Measurements from ENCODE around the gene CCDC71L. TPM values are rescaled to one million over a fixed set of nuclear protein-coding genes. Genes with fewer than 3 reads are reported as not detected.

Gene CCDC71L
- total RNA-seq, 1 donor from 2014 or later: 25.7 TPM

DNA sequence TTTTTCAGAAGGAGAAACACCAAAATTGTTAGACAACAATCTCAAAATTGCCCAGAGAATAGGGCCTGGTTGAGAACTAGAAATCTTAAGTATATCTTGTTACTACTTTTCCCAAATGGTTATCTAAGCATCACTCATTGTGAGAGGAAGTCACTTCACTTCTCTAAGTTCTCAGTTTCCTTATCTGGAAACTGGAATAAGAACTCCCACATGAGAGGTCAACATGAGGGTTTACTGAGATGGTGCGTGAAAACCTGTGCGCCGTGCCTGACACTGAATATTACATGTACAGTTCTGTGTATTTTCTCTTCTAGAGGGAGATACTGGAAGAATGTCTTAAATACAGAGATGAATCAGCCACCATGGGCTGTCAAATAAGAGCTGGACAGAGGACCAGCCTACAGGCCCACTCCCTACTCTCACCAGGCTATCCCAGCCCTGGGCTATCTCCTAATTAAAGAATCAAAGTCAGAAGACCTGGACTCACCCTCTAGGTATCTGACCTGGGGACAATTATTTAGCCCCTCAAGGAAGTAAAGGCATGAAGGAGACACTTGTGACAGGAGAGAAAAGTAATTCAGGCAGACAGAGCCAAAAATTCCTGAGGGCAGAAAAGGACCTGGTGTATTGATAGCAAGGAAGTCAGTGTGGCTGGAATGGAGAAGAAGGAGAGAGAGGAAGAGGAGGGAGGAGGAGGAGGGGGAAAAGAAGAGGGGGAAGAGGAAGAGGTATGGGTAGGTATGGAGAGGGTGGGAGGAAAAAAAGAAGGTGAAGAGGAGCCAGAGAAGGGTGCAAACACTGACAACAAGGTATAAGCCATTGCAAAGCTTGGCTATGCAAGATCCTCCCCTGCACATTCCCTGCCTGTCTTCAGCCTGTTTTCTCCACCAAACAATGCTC, 44.9 kb downstream of the CCDC71L start:
- ATAC-seq (no peak), DNase-seq (no peak)
- Histone ChIP-seq H3K27ac (no peak overlapping the region), H3K4me1 (no peaks in the 10 kb centered on the region), H3K27me3 (no peaks in the 10 kb centered on the region), H3K9me3 (peaks cover 6% of the 10 kb centered on the region), H3K36me3 (no peaks in the 10 kb centered on the region), H3K4me3 (no peak overlapping the region)
- TF ChIP-seq, protein P1, sequence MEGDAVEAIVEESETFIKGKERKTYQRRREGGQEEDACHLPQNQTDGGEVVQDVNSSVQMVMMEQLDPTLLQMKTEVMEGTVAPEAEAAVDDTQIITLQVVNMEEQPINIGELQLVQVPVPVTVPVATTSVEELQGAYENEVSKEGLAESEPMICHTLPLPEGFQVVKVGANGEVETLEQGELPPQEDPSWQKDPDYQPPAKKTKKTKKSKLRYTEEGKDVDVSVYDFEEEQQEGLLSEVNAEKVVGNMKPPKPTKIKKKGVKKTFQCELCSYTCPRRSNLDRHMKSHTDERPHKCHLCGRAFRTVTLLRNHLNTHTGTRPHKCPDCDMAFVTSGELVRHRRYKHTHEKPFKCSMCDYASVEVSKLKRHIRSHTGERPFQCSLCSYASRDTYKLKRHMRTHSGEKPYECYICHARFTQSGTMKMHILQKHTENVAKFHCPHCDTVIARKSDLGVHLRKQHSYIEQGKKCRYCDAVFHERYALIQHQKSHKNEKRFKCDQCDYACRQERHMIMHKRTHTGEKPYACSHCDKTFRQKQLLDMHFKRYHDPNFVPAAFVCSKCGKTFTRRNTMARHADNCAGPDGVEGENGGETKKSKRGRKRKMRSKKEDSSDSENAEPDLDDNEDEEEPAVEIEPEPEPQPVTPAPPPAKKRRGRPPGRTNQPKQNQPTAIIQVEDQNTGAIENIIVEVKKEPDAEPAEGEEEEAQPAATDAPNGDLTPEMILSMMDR (IDR thresholded peaks at IDR 0.05): no peak
- intact Hi-C loops (cut with DNase I): no loop called here

DNA sequence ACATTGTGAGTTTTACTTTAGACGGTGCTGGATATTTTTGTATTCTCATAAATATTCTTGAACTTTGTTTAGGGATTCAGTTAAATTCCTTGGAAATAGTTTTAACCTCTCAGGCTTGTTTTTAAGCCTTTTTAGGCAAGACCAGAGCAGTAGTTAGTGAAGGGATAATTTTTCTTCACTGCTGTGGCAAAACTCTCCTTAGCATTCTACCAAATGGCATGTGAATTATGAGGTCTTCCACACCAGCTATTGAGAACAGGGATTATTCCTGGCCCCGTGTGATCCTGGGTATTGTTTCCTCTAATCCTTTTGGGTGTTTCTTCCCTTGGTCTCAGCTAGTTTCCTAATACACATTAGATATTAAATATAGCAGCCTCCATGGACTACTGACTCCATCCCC, 46.2 kb downstream of the CCDC71L start:
- Histone ChIP-seq H3K9me3 (peaks cover 6% of the 10 kb centered on the region), H3K36me3 (no peaks in the 10 kb centered on the region), H3K4me1 (no peaks in the 10 kb centered on the region), H3K27me3 (no peaks in the 10 kb centered on the region), H3K4me3 (no peak overlapping the region), H3K27ac (no peak overlapping the region)
- DNase-seq (no peak), ATAC-seq (no peak)
- intact Hi-C loops (cut with DNase I): no loop called here
- TF ChIP-seq, protein P1 (IDR thresholded peaks at IDR 0.05): no peak

DNA sequence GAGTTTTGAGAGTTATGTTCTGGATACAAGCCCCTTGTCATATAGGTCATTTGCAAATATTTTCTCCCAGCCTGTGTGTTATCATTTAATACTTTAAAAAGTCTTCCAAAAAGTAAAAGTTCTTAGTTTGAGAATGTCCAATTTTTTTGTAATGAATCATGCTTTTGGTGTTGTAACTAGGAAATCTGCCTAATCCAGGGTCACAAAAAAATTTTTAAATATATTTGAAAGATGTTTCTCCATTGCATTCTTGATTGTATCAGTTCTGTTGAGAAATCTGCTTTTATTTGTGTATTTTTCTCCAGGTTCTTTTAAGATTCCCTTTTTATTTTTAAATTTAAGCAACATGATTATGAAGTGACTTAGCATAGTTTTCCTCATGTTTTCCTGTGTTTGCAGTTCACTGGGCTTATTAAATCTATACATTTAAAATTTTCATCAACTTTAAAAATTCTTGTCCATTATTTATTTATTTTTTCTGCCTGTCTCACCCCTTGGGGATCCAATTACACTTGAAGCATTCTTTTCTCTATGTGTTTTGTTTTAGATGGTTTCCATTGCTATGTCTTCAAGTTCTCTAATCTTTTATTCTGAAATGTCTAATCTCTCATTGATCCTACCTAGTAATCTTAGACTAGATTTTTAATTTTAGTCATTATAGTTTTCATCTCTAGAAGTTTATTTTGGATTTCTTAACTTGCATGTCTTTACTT, 47.0 kb downstream of the CCDC71L start:
- intact Hi-C loops (cut with DNase I): no loop called here
- DNase-seq (no peak), ATAC-seq (no peak)
- TF ChIP-seq, protein P1 (IDR thresholded peaks at IDR 0.05): no peak
- H3K36me3 ChIP-seq: no peaks in the 10 kb centered on the region
- H3K4me3 ChIP-seq: no peak overlapping the region
- H3K27me3 ChIP-seq: no peaks in the 10 kb centered on the region
- H3K4me1 ChIP-seq: no peaks in the 10 kb centered on the region
- peaks cover 6% of the 10 kb centered on the region for H3K9me3 ChIP-seq
- no peak overlapping the region for H3K27ac ChIP-seq

DNA sequence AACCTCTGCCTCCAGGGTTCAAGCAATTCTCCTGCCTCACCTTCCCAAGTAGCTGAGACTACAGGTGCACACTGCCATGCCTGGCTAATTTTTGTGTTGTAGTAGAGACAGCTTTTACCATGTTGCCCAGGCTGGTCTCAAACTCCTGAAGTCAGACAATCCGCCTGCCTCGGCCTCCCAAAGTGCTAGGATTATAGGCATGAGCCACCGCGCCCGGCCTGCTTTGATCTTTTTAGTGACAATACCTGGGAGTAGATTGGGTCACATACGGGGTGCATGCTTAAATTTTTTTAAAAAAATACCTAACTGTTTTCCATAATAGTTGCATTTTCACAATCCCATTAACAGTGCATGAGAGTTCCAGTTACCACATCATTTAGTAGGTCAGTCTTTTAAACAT, 47.7 kb downstream of the CCDC71L start:
- Histone ChIP-seq H3K9me3 (peaks cover 6% of the 10 kb centered on the region), H3K36me3 (no peaks in the 10 kb centered on the region), H3K27ac (no peak overlapping the region), H3K4me1 (no peaks in the 10 kb centered on the region), H3K4me3 (no peak overlapping the region), H3K27me3 (no peaks in the 10 kb centered on the region)
- TF ChIP-seq, protein P1 (IDR thresholded peaks at IDR 0.05): no peak
- intact Hi-C loops (cut with DNase I): no loop called here
- DNase-seq (no peak), ATAC-seq (no peak)

DNA sequence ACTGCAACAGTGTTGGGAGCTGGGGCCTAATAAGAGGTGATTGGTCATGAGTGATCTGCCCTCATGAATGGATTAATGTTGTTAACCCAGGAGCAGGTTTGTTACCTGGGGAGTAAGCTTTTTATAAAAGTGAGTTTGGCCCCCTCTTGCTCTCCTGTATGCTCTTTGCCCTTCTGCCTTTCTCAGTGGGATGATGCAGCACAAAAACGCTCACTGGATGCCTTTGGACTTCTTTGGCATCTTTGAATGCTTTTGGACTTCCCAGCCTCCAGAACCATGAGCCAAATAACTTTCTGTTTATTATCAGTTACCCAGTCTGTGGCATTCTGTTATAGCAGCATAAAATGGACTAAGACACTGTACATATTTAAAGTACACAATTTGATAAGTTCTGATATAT, 48.5 kb downstream of the CCDC71L start:
- no peak overlapping the region for H3K27ac ChIP-seq
- DNase-seq: no peak
- no peak for ATAC-seq
- no peak overlapping the region for H3K4me3 ChIP-seq
- H3K36me3 ChIP-seq: no peaks in the 10 kb centered on the region
- no peaks in the 10 kb centered on the region for H3K27me3 ChIP-seq
- TF ChIP-seq, protein P1 (IDR thresholded peaks at IDR 0.05): no peak
- no peaks in the 10 kb centered on the region for H3K4me1 ChIP-seq
- peaks cover 6% of the 10 kb centered on the region for H3K9me3 ChIP-seq
- intact Hi-C loops (cut with DNase I): no loop called here
